Large intestine (tissue), 3 donors: ENCODE results near the gene VSIG4. TPM values are rescaled to one million over a fixed set of nuclear protein-coding genes. Genes with fewer than 3 reads are reported as not detected.

Experiments
- DNase-seq, 2 donors: peaks; one replicate each; pipeline versions ENCODE4 v3.0.0 to v3.0.0-alpha.2; 2013
- H3K27ac ChIP-seq: one replicate; pipeline ENCODE4 v1.5.1; 2013; ENCODE audit warnings: low read length
- H3K27me3 ChIP-seq: 2 replicates; pipeline ENCODE4 v1.6.1; 2013; ENCODE audit warnings: low read length; ENCODE audit not compliant: control insufficient read depth, insufficient read depth
- H3K36me3 ChIP-seq: 2 replicates; pipeline ENCODE4 v1.6.1; 2013; ENCODE audit warnings: low read length; ENCODE audit not compliant: control insufficient read depth, insufficient read depth
- H3K4me1 ChIP-seq: one replicate; pipeline ENCODE4 v1.6.1; 2013; ENCODE audit warnings: low read length; ENCODE audit not compliant: control insufficient read depth, insufficient read depth
- H3K4me3 ChIP-seq: one replicate; pipeline ENCODE4 v1.5.1; 2013; ENCODE audit warnings: low read length
- H3K9me3 ChIP-seq: one replicate; pipeline ENCODE4 v1.6.1; 2013; ENCODE audit warnings: mild to moderate bottlenecking, low read depth, low read length, moderate library complexity; ENCODE audit not compliant: control insufficient read depth
- WGBS: methylation state at CpG from one replicate; pipeline ENCODE4 v1.1.5; 2013; ENCODE audit warnings: low lambda C conversion rate; ENCODE audit not compliant: insufficient coverage; 5-methylcytosine and 5-hydroxymethylcytosine counted together
- polyA plus RNA-seq: library from polyadenylated mRNA; unstranded; fragments of 120-200 nt; gene quantifications from one replicate; pipeline ENCODE4 v1.2.1, GENCODE V29; 2013

VSIG4 gene
- polyA plus RNA-seq, 1 donor: 8.4 TPM

GRCh38 chrX:66024570-66024969, 15.3 kb downstream of the VSIG4 start:
- Histone ChIP-seq H3K4me1 (no peaks in the 10 kb centered on the region), H3K36me3 (no peaks in the 10 kb centered on the region), H3K27ac (no peak overlapping the region), H3K4me3 (no peak overlapping the region), H3K9me3 (no peaks in the 10 kb centered on the region), H3K27me3 (no peaks in the 10 kb centered on the region)
- no peak for DNase-seq
- WGBS: no CpG with 5 or more reads among the region's 2 CpGs

- H3K27me3 ChIP-seq: no peaks in the 10 kb centered on the region
- no peak for DNase-seq
- no peak overlapping the region for H3K27ac ChIP-seq
- no peaks in the 10 kb centered on the region for H3K36me3 ChIP-seq
- no peaks in the 10 kb centered on the region for H3K9me3 ChIP-seq
- WGBS: no CpG with 5 or more reads among the region's 1 CpG
- H3K4me3 ChIP-seq: no peak overlapping the region
- H3K4me1 ChIP-seq: no peaks in the 10 kb centered on the region
Measured at GRCh38 chrX:66024092-66024467, 15.8 kb downstream of the VSIG4 start.

GRCh38 chrX:66023385-66024091, 16.3 kb downstream of the VSIG4 start:
- Histone ChIP-seq H3K27me3 (no peaks in the 10 kb centered on the region), H3K4me1 (no peaks in the 10 kb centered on the region), H3K36me3 (no peaks in the 10 kb centered on the region), H3K4me3 (no peak overlapping the region), H3K27ac (no peak overlapping the region), H3K9me3 (no peaks in the 10 kb centered on the region)
- 100% methylated on average over 1 of the region's 5 CpGs for WGBS
- DNase-seq: no peak

GRCh38 chrX:66022632-66023384, 17.1 kb downstream of the VSIG4 start:
- Histone ChIP-seq H3K27ac (no peak overlapping the region), H3K36me3 (no peaks in the 10 kb centered on the region), H3K27me3 (no peaks in the 10 kb centered on the region), H3K4me3 (no peak overlapping the region), H3K9me3 (no peaks in the 10 kb centered on the region), H3K4me1 (no peaks in the 10 kb centered on the region)
- no peak for DNase-seq
- no CpG with 5 or more reads among the region's 5 CpGs for WGBS

GRCh38 chrX:66021765-66022631, 17.9 kb downstream of the VSIG4 start:
- Histone ChIP-seq H3K9me3 (no peaks in the 10 kb centered on the region), H3K27ac (no peak overlapping the region), H3K36me3 (no peaks in the 10 kb centered on the region), H3K27me3 (no peaks in the 10 kb centered on the region), H3K4me3 (no peak overlapping the region), H3K4me1 (no peaks in the 10 kb centered on the region)
- DNase-seq: no peak
- no CpG with 5 or more reads among the region's 9 CpGs for WGBS

- Histone ChIP-seq H3K27me3 (no peaks in the 10 kb centered on the region), H3K4me1 (no peaks in the 10 kb centered on the region), H3K4me3 (no peak overlapping the region), H3K36me3 (no peaks in the 10 kb centered on the region), H3K9me3 (no peaks in the 10 kb centered on the region), H3K27ac (no peak overlapping the region)
- no peak for DNase-seq
- no CpG with 5 or more reads among the region's 1 CpG for WGBS
Measured at GRCh38 chrX:66021401-66021764, 18.5 kb downstream of the VSIG4 start.

- no peak for DNase-seq
- WGBS: no CpG with 5 or more reads among the region's 10 CpGs
- Histone ChIP-seq H3K4me3 (no peak overlapping the region), H3K4me1 (no peaks in the 10 kb centered on the region), H3K27ac (no peak overlapping the region), H3K36me3 (no peaks in the 10 kb centered on the region), H3K9me3 (no peaks in the 10 kb centered on the region), H3K27me3 (no peaks in the 10 kb centered on the region)
Measured at GRCh38 chrX:66020631-66021334, 19.1 kb downstream of the VSIG4 start.

- WGBS: no CpG with 5 or more reads among the region's 2 CpGs
- Histone ChIP-seq H3K9me3 (no peaks in the 10 kb centered on the region), H3K27ac (no peak overlapping the region), H3K36me3 (no peaks in the 10 kb centered on the region), H3K4me3 (no peak overlapping the region), H3K4me1 (no peaks in the 10 kb centered on the region), H3K27me3 (no peaks in the 10 kb centered on the region)
- DNase-seq: no peak
Measured at GRCh38 chrX:66019974-66020373, 19.9 kb downstream of the VSIG4 start.

- Histone ChIP-seq H3K9me3 (no peaks in the 10 kb centered on the region), H3K36me3 (no peaks in the 10 kb centered on the region), H3K4me1 (no peaks in the 10 kb centered on the region), H3K27ac (no peak overlapping the region), H3K4me3 (no peak overlapping the region), H3K27me3 (no peaks in the 10 kb centered on the region)
- no peak for DNase-seq
- no CpG with 5 or more reads among the region's 1 CpG for WGBS
Measured at GRCh38 chrX:66019310-66019652, 20.6 kb downstream of the VSIG4 start.
